HepG2 (cell line): ENCODE data around the gene FBXO11.

Source experiments
- DPF2 ChIP-seq: sonication (generic); formaldehyde crosslinking; IDR thresholded peaks from 2 replicates; pipeline ENCODE4 v1.4.0; 2020; ENCODE audit warnings: mild to moderate bottlenecking, low read depth, missing genetic modification reagents, borderline replicate concordance
- FOXM1 ChIP-seq: sonication (generic); formaldehyde crosslinking; IDR thresholded peaks from 2 replicates; pipeline ENCODE4 v1.5.0; 2020; ENCODE audit warnings: missing genetic modification reagents
- HNRNPL ChIP-seq: fragments of 200-400 bp; formaldehyde crosslinking; IDR thresholded peaks from 2 replicates; pipeline ENCODE4 v1.6.1; 2017; ENCODE audit warnings: mild to moderate bottlenecking, low read depth, low read length
- KLF16 ChIP-seq, 2 experiments: sonication (generic) in 1 of 2; formaldehyde crosslinking in 1 of 2; IDR thresholded peaks; 2 replicates each; pipeline versions ENCODE4 v1.6.1 to v1.8.0; 2016 to 2023; ENCODE audit warnings: missing genetic modification reagents in 2 of 2, missing compliant biosample characterization in 1 of 2
- NR2C2 ChIP-seq: sonication (generic); formaldehyde crosslinking; IDR thresholded peaks from 2 replicates; pipeline ENCODE4 v1.4.0; 2020; ENCODE audit warnings: missing genetic modification reagents, mild to moderate bottlenecking, moderate library complexity, borderline replicate concordance
- SATB2 ChIP-seq: sonication (generic); formaldehyde crosslinking; IDR thresholded peaks from 2 replicates; pipeline ENCODE4 v1.5.0; 2020; ENCODE audit warnings: missing genetic modification reagents
- ZBTB20 ChIP-seq: sonication (generic); formaldehyde crosslinking; IDR thresholded peaks from 2 replicates; pipeline ENCODE4 v1.8.1; 2023; ENCODE audit warnings: missing genetic modification reagents, low read depth, mild to moderate bottlenecking, borderline replicate concordance
- ZBTB21 ChIP-seq: sonication (generic); formaldehyde crosslinking; IDR thresholded peaks from 2 replicates; pipeline ENCODE4 v1.4.0; 2020; ENCODE audit warnings: missing genetic modification reagents
- ZFP37 ChIP-seq: sonication (generic); formaldehyde crosslinking; IDR thresholded peaks from 2 replicates; pipeline ENCODE4 v1.4.0; 2020; ENCODE audit warnings: missing genetic modification reagents, borderline replicate concordance
- ZNF274 ChIP-seq: sonication (generic); formaldehyde crosslinking; IDR thresholded peaks from 2 replicates; pipeline ENCODE4 v1.5.1; 2020; ENCODE audit warnings: mild to moderate bottlenecking, missing genetic modification reagents
- TF ChIP-seq, protein P1 (sequence below): sonication (generic); formaldehyde crosslinking; IDR thresholded peaks from 2 replicates; pipeline ENCODE4 v1.5.0; 2020; ENCODE audit warnings: mild to moderate bottlenecking, missing genetic modification reagents, moderate library complexity
- TF ChIP-seq, protein P2 (sequence below): IDR thresholded peaks from 2 replicates; pipeline ENCODE4 v1.6.1; 2012; ENCODE audit warnings: inconsistent platforms

GRCh38 chr2:47799031-47799609 is 107.2 kb downstream of the FBXO11 start:
- TF ChIP-seq, protein P1, sequence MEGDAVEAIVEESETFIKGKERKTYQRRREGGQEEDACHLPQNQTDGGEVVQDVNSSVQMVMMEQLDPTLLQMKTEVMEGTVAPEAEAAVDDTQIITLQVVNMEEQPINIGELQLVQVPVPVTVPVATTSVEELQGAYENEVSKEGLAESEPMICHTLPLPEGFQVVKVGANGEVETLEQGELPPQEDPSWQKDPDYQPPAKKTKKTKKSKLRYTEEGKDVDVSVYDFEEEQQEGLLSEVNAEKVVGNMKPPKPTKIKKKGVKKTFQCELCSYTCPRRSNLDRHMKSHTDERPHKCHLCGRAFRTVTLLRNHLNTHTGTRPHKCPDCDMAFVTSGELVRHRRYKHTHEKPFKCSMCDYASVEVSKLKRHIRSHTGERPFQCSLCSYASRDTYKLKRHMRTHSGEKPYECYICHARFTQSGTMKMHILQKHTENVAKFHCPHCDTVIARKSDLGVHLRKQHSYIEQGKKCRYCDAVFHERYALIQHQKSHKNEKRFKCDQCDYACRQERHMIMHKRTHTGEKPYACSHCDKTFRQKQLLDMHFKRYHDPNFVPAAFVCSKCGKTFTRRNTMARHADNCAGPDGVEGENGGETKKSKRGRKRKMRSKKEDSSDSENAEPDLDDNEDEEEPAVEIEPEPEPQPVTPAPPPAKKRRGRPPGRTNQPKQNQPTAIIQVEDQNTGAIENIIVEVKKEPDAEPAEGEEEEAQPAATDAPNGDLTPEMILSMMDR, result no peak
- TF ChIP-seq ZNF274 (CRISPR knock-in tag) (no peak), FOXM1 (CRISPR knock-in tag) (no peak), KLF16 (CRISPR knock-in tag; IDR thresholded peaks at IDR 0.05) (no peak), SATB2 (CRISPR knock-in tag) (no peak), NR2C2 (CRISPR knock-in tag) (no peak), HNRNPL (no peak), ZBTB20 (no peak), DPF2 (no peak), ZBTB21 (CRISPR knock-in tag) (no peak), ZFP37 (CRISPR knock-in tag) (no peak)
- TF ChIP-seq, protein P2, sequence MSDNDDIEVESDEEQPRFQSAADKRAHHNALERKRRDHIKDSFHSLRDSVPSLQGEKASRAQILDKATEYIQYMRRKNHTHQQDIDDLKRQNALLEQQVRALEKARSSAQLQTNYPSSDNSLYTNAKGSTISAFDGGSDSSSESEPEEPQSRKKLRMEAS, result no peak
